ENCODE data around the gene CBS. TPM values are rescaled to one million over a fixed set of nuclear protein-coding genes. Genes with fewer than 3 reads are reported as not detected.
"Not testable (repeated sequence)": the region's sequence is repeated elsewhere in the genome, so short reads cannot be mapped to it uniquely, and the experiment has no call there.

CBS gene
- total RNA-seq, 1 donor from 2014 or later, result 6.2 TPM

GRCh38 chr21:43074401-43075169 lies 1.1 kb downstream of the CBS start:
- DNase-seq; intact Hi-C loops (cut with DNase I): not testable (repeated sequence)
- peak; percentile 38 for ATAC-seq (ENCODE audit: poor library complexity)

- intact Hi-C loops (cut with DNase I); ATAC-seq (ENCODE audit: poor library complexity); DNase-seq: not testable (repeated sequence)
Measured at GRCh38 chr21:43072742-43073141, 2.9 kb downstream of the CBS start.

DNA sequence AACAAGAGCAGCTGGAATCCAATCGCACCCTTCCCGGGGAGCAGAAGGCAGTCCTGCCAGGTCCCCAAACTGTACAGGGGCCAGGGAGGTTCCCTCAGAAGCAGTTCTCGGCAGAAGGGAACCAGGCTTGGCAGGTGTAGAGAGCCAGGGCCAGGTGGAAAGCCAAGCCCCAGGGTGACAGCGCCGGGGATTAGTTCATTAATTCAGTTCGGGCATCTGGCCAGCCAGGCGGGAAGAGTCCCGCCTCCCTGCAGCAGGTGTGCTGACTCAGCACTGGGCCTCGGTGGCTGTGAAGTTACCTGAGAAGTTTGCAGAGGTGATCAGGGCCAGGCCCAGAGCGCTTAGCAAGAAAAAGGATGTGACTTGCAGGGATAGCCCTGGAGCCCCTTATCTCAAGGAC lies 6.0 kb downstream of the CBS start:
- ATAC-seq (ENCODE audit: poor library complexity); intact Hi-C loops (cut with DNase I); DNase-seq: not testable (repeated sequence)

GRCh38 chr21:43068065-43068464 lies 7.6 kb downstream of the CBS start:
- intact Hi-C loops (cut with DNase I); ATAC-seq (ENCODE audit: poor library complexity); DNase-seq: not testable (repeated sequence)

GRCh38 chr21:43066690-43067089 lies 8.9 kb downstream of the CBS start:
- DNase-seq; intact Hi-C loops (cut with DNase I); ATAC-seq (ENCODE audit: poor library complexity): not testable (repeated sequence)

- DNase-seq; intact Hi-C loops (cut with DNase I); ATAC-seq (ENCODE audit: poor library complexity): not testable (repeated sequence)
Measured at GRCh38 chr21:43065991-43066390, 9.6 kb downstream of the CBS start.

DNA sequence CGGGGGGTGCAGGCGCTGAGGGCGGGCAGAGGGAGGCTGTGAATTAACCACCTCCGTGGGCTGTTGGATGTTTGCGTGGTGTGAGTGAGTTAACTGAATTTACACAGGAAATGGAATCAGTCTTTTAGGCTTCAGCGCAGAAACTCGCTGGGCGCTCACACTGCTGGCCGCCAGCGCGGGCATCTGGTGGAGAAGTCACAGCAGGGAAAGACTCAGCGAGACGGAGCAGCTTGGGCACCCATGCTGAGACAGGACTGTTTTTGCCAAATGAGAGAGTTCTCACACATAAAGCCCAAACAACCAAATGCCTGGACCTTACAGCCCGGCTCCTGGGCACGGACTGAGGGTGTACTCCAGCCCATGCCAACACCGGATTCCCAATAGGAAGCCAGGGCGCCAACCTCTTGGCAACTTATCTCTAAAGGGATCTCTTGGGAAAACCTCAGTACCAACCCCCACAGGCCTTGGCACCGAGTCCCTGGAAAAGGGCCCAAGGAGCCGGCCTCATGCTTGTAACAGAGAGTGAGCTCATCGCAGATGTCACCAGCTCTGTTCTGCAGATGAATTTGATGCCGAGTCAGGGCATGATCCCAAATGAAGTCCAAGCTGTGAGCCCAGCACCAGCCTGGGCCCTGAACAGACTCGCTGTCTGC lies 11.2 kb downstream of the CBS start:
- DNase-seq; ATAC-seq (ENCODE audit: poor library complexity); intact Hi-C loops (cut with DNase I): not testable (repeated sequence)

DNA sequence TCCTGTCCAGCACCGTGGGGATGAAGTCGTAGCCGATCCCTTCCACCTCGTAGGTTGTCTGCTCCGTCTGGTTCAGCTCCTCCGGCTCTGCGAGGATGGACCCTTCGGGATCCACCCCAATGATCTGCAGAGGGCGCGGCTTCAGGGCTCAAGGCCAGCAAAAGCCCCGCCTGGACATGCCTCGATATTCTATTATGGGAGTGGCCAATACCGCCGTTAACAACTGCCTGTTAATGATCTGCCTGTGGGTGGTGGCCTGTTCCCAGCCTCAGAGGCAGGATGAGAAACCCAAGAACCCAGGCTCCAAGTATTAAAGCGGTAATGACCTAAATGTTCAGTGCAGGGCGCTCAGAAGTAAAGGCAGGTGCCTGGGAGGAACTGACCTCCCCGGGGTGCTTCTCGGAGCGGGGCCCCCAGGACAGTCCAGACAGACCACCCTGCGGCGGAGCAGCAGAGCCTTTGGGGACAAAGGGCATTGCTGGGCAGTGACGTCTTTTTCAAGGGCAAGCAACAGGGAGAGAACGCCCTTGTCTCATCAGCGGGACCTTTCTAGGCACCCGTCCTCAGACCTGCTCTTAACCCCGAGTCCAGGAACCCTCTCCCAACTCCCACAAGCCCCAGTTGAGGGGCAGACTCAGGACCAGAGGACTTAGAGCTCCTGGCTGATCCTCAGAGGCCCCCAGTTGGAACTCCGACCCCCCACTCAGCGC lies 12.5 kb downstream of the CBS start:
- ATAC-seq (ENCODE audit: poor library complexity); DNase-seq; intact Hi-C loops (cut with DNase I): not testable (repeated sequence)

GRCh38 chr21:43053112-43053511 lies 22.5 kb downstream of the CBS start:
- ATAC-seq (ENCODE audit: poor library complexity); intact Hi-C loops (cut with DNase I); DNase-seq: not testable (repeated sequence)

GRCh38 chr21:43045876-43046821 lies 29.5 kb downstream of the CBS start:
- intact Hi-C loops (cut with DNase I), result not testable (repeated sequence)
- DNase-seq, result peak; percentile 31

DNA sequence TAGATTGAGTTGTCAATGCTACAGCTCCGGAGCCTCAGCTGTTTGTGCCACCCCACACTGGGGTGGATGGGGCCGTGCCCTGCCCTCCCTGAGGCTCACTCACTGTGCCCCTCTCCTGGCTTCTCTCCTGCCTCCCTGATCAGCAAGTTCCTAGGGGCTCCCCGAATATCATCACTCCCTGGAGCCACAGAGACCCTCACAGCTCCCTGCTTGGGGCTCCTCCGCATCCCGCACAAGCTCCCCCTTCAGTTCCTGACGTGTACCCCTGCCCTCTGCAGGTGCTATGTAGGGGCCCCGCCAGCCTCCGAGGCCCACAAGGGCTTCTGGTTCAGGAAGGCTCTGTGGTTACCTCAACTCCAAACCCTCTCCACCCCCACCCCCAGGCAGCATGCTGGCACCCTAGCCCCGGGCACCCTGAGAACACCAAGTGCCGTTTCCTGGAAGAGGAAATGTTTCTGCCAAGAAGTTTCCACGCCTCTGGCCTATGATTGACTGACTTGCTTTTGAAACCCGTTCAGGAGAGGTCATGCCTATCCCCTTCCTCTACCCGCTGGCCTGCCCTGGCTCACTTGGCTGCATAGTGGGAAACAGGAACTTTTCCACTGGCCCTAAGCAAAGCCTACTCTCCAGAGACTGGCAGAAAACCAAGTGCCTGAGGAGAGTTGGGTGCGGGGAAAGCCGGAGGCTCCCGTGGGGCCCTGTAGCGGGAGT lies 30.3 kb downstream of the CBS start:
- DNase-seq; intact Hi-C loops (cut with DNase I): not testable (repeated sequence)
- ATAC-seq (ENCODE audit: poor library complexity), result peak; percentile 89

More at GRCh38 chr21:43045876-43046821, 29.5 kb downstream of the CBS start:
- ATAC-seq (ENCODE audit: poor library complexity), result peak; percentile 30

DNA sequence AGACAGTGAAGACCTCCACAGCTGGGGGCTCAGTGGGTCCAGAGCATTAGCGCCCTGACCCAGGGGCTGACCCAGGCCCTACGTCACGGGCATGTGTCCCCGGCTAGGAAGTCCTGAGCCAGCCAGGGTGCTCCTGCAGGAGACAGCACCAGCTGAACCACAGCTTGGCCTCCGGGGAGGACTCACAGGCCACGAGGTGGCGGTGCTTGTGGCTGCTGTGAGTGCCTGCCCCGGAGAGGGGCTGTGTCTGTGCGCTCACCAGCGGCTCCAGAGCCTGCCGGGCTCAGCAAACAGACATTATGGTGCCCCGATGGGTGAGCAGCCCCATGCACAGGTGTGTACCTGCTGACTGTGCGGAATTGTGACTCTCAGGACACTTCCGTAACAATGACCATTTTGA lies 31.1 kb downstream of the CBS start:
- intact Hi-C loops (cut with DNase I); DNase-seq; ATAC-seq (ENCODE audit: poor library complexity): not testable (repeated sequence)

GRCh38 chr21:43043291-43043690 lies 32.3 kb downstream of the CBS start:
- intact Hi-C loops (cut with DNase I); ATAC-seq (ENCODE audit: poor library complexity); DNase-seq: not testable (repeated sequence)

DNA sequence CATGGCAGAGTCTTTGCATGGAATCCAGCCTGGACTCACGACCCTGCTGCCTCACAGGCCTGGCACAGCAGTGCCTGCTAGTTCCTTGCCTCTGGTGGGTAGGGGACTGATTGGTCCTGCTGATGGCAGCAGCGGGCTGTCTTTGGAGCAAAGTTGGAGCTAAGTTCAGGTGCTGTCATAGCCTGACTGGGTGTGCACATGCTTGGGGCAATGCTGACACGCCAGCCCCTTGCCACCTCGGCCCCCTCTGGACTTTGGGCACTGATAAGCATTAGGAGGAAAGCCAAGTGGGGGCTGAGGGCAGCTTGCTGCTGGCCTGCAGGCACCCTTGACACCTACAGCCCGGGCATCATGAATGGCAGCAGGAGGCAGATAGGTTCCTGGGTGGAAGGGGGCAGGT lies 33.5 kb downstream of the CBS start:
- intact Hi-C loops (cut with DNase I); DNase-seq; ATAC-seq (ENCODE audit: poor library complexity): not testable (repeated sequence)

DNA sequence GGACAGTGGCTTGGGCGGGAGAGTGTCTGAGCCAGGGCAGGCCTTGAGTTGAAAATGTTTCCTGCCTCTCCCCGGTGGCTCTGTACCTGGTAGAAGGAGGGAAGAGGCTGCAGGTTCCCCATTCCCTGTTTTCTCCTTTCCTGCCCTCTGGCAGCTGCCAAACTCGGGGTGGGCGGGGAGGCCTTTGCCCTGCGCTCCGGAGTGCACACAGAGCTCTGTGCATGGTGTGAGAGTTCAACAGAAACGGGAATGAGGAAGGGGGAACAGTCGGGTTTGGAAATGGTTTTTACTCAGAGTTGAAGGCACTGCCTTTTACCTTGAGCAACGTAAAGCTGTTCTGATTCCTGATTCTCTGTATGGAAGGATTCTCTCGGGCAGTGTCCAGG lies 37.0 kb downstream of the CBS start:
- DNase-seq; intact Hi-C loops (cut with DNase I); ATAC-seq (ENCODE audit: poor library complexity): not testable (repeated sequence)

DNA sequence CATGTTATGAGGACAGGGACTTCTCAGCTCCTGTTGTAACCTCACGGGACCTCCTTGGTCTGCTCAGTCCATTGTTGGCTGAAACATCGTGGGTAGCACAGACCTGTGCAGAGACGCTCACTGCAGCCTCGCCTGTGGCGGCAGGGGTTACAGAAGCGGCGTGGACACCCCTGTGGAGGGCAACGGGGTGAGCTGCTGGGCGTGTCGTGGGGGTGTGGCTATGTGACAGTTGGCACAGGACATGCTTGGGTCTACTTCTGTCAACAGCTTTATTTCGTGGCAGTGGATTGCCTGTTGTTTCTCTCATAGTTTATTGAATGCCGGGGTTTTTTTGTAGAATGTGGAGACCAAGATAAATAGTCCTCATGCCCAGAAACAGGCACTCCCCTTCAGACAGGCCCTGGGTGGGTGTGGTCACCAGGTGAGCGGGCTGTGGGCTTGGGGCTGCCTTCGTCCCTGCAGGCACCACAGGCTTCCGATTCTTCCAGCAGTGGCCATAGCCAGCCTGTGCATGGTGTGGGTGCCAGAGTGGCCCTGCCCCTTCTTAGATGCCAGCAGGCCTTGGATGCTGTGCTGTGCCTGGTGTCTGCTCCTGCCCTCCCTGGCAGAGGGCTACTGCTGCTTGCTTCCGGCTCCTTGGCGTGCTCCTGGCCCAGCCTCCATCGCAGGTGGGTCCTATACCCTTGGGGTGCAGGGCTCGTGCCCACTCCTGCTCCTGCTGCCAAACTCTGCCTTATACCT lies 37.5 kb downstream of the CBS start:
- peak; percentile 26 for ATAC-seq (ENCODE audit: poor library complexity)

DNA sequence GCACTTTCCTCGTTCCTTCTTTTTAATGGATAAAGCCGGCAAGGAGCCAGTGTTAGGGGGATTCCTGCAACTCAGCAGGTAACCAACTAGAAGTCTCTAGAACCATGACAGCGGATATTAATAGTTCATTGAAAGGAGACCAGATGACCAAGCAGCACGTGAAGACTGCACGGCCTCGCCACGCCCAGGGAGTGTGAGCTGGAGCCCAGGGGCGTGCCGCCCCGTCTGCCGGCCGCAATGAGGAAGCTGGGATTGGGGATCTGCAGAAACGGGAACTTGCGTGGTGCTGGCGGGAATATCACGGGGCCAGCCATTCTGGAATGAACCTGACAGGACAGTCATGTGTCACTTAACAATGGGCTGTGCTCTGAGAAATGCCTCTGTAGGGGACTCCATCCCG lies 38.7 kb downstream of the CBS start:
- DNase-seq (peak; percentile 80), ATAC-seq (ENCODE audit: poor library complexity) (peak; percentile 60)
- intact Hi-C loops (cut with DNase I), result not testable (repeated sequence)

More for the DNA sequence above, 37.5 kb downstream of the CBS start:
- DNase-seq; intact Hi-C loops (cut with DNase I): not testable (repeated sequence)
